ENCODE measurements around the gene SPECC1L. TPM values are rescaled to one million over a fixed set of nuclear protein-coding genes. Genes with fewer than 3 reads are reported as not detected.
"Not testable (repeated sequence)": the region's sequence is repeated elsewhere in the genome, so short reads cannot be mapped to it uniquely, and the experiment has no call there.

SPECC1L gene
- total RNA-seq, 1 experiment from 2014 or later = 52.2 TPM

GRCh38 chr22:24244144-24244787 lies 26.4 kb upstream of the SPECC1L start:
- Mint-ChIP-seq H3K36me3 (ENCODE audit: insufficient read depth, unreplicated experiment) (no peaks in the 10 kb centered on the region), H3K27me3 (ENCODE audit: unreplicated experiment) (no peaks in the 10 kb centered on the region), H3K9me3 (ENCODE audit: low read depth, unreplicated experiment) (no peaks in the 10 kb centered on the region), H3K27ac (ENCODE audit: unreplicated experiment) (no peak overlapping the region), H3K4me3 (ENCODE audit: low read depth, unreplicated experiment) (no peak overlapping the region), H3K4me1 (ENCODE audit: low read depth, unreplicated experiment) (peaks cover 21% of the 10 kb centered on the region)
- intact Hi-C loops (cut with micrococcal nuclease; ENCODE audit: unreplicated experiment) = no loop called here
- BruUV-seq (replicated peaks) = no TSS peak
- CTCF ChIA-PET = no interaction called here
- TF ChIP-seq, protein P1, sequence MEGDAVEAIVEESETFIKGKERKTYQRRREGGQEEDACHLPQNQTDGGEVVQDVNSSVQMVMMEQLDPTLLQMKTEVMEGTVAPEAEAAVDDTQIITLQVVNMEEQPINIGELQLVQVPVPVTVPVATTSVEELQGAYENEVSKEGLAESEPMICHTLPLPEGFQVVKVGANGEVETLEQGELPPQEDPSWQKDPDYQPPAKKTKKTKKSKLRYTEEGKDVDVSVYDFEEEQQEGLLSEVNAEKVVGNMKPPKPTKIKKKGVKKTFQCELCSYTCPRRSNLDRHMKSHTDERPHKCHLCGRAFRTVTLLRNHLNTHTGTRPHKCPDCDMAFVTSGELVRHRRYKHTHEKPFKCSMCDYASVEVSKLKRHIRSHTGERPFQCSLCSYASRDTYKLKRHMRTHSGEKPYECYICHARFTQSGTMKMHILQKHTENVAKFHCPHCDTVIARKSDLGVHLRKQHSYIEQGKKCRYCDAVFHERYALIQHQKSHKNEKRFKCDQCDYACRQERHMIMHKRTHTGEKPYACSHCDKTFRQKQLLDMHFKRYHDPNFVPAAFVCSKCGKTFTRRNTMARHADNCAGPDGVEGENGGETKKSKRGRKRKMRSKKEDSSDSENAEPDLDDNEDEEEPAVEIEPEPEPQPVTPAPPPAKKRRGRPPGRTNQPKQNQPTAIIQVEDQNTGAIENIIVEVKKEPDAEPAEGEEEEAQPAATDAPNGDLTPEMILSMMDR (IDR thresholded peaks at IDR 0.05; ENCODE audit: unreplicated experiment) = no peak
- no peak for DNase-seq

DNA sequence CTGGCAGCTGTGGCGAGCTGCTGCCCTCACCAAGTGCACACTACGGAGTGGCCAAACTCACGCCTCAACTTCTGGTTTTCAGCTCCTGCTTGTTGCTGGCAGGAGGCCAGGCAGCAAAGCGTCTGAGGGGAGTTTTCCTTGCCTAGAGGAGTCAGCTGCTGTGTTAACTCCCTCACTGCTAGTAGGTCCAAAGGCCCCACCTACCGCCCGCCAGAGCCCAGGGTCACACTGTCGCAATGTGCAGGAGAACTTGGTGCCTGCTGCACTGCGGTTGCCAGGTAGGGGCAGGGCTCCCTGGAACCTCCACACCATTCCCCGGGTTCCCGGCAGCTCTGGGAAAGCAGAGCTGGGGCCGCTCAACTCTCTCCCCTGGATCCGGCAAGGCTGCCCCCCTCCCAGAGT lies 25.6 kb upstream of the SPECC1L start, which contains the start of gene GGT5:
Gene GGT5 (minus strand): TSS at position 53 of the 402 bp plus-strand sequence. CDS start 357 bp downstream, outside the sequence.
- not testable (repeated sequence) for DNase-seq; H3K36me3 Mint-ChIP-seq (ENCODE audit: insufficient read depth, unreplicated experiment); H3K27ac Mint-ChIP-seq (ENCODE audit: unreplicated experiment); H3K9me3 Mint-ChIP-seq (ENCODE audit: low read depth, unreplicated experiment); H3K4me3 Mint-ChIP-seq (ENCODE audit: low read depth, unreplicated experiment); BruUV-seq (replicated peaks); H3K27me3 Mint-ChIP-seq (ENCODE audit: unreplicated experiment)
- CTCF ChIA-PET = interaction anchor here (1.6 kb wide), 1 partner anchor 55 kb away, joined by 6 read pairs; no protein-coding TSS in a partner anchor
- intact Hi-C loops (cut with micrococcal nuclease; ENCODE audit: unreplicated experiment) = loop anchor here (5.0 kb wide), 1 partner anchor 43 kb away; no protein-coding TSS in a partner anchor
- H3K4me1 Mint-ChIP-seq (ENCODE audit: low read depth, unreplicated experiment) = peaks cover 21% of the 10 kb centered on the region

GRCh38 chr22:24245584-24246561 lies 24.8 kb upstream of the SPECC1L start:
- BruUV-seq (replicated peaks); H3K4me3 Mint-ChIP-seq (ENCODE audit: low read depth, unreplicated experiment); H3K9me3 Mint-ChIP-seq (ENCODE audit: low read depth, unreplicated experiment); H3K36me3 Mint-ChIP-seq (ENCODE audit: insufficient read depth, unreplicated experiment); DNase-seq; H3K27ac Mint-ChIP-seq (ENCODE audit: unreplicated experiment); H3K27me3 Mint-ChIP-seq (ENCODE audit: unreplicated experiment): not testable (repeated sequence)
- H3K4me1 Mint-ChIP-seq (ENCODE audit: low read depth, unreplicated experiment) = peaks cover 21% of the 10 kb centered on the region
- CTCF ChIA-PET = interaction anchor here (1.6 kb wide), 1 partner anchor 56 kb away, joined by 6 read pairs; no protein-coding TSS in a partner anchor
- intact Hi-C loops (cut with micrococcal nuclease; ENCODE audit: unreplicated experiment) = loop anchor here (2.0 to 5.0 kb wide), 2 partner anchors 44 to 57 kb away; no protein-coding TSS in a partner anchor

DNA sequence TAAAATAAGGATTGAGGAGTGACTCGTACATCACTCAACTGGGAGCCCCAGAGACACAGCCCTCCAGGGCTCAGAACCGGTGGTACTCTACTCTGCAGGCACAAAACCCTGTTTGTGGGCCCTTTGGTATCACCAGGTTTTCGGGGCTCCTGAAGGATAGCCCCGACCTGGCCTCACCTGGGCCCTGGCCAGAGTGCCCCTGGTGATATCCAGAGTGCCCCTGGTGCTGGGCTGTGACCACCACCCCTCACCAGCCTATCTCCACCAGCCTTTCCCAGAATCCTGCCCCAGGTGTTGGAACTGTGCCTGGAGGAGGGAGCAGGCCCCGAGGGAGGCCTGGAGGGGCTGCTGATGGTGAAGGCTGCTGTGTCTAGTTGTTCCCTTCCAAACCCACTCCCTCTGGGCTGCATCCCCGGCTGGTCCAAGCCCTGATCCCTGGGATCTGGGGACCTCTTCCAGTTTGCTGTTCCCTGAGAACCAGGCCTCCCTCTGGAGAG lies 23.6 kb upstream of the SPECC1L start:
- no peaks in the 10 kb centered on the region for H3K9me3 Mint-ChIP-seq (ENCODE audit: low read depth, unreplicated experiment)
- intact Hi-C loops (cut with micrococcal nuclease; ENCODE audit: unreplicated experiment) = loop anchor here (2.0 to 5.0 kb wide), 2 partner anchors 45 to 58 kb away; no protein-coding TSS in a partner anchor
- H3K36me3 Mint-ChIP-seq (ENCODE audit: insufficient read depth, unreplicated experiment) = no peaks in the 10 kb centered on the region
- peaks cover 21% of the 10 kb centered on the region for H3K4me1 Mint-ChIP-seq (ENCODE audit: low read depth, unreplicated experiment)
- DNase-seq = no peak
- BruUV-seq (replicated peaks) = no TSS peak
- H3K27me3 Mint-ChIP-seq (ENCODE audit: unreplicated experiment) = no peaks in the 10 kb centered on the region
- no peak overlapping the region for H3K4me3 Mint-ChIP-seq (ENCODE audit: low read depth, unreplicated experiment)
- CTCF ChIA-PET = interaction anchor here (0.8 to 1.2 kb wide), 4 partner anchors 16 to 114 kb away, joined by 3 to 59 read pairs (median 4); no protein-coding TSS in a partner anchor
- no peak overlapping the region for H3K27ac Mint-ChIP-seq (ENCODE audit: unreplicated experiment)
- TF ChIP-seq, protein P1 (IDR thresholded peaks at IDR 0.05; ENCODE audit: unreplicated experiment) = no peak

All from Calu3 (cell line).